Endothelial cell of umbilical vein (primary cell): Measurements from ENCODE around the gene CPNE7. TPM values are rescaled to one million over a fixed set of nuclear protein-coding genes. Genes with fewer than 3 reads are reported as not detected.
A peak's percentile ranks its signal among the peaks of the same experiment; 100 is the strongest.

Source experiments
- BruUV-seq: library from RNA; stranded (reverse); fragments of 400-500 nt; replicated peaks from 2 replicates; lab custom pipeline; 2021; lab: Mats Ljungman, UMichigan
- CTCF ChIA-PET: fragments of 300-600, 350-600 bp; sonication (Branson Sonifier 250); formaldehyde crosslinking; loops from one replicate; lab custom pipeline; 2021; ENCODE audit warnings: antibody characterized with exemption, inconsistent platforms; lab: Charles Lee
- POLR2A ChIA-PET: fragments of 300-600, 350-600 bp; sonication (Branson Sonifier 250); formaldehyde crosslinking; loops from one replicate; lab custom pipeline; 2021; ENCODE audit warnings: antibody characterized with exemption, inconsistent platforms; lab: Charles Lee
- DNase-seq: peaks from one replicate; pipeline ENCODE4 v3.0.0-alpha.2; 2011; ENCODE audit warnings: low read depth, low spot score
- FAIRE-seq: peaks from 2 replicates; lab custom pipeline; 2011; peaks lifted over from hg19 to GRCh38; lab: Jason Lieb, UNC
- H2AFZ ChIP-seq: 2 replicates; pipeline ENCODE4 v1.6.0; 2012; ENCODE audit warnings: low read depth, low read length, control low read depth, inconsistent platforms
- H3K27ac ChIP-seq: 2 replicates; pipeline ENCODE4 v1.5.1; 2011; ENCODE audit warnings: low read depth, mild to moderate bottlenecking, control low read depth, low read length, moderate library complexity; ENCODE audit not compliant: insufficient read depth
- H3K27me3 ChIP-seq, 2 experiments: 2 replicates each; pipeline versions ENCODE4 v1.6.0 to v1.6.1; 2011; ENCODE audit warnings: low read length in 2 of 2, mixed read lengths in 1 of 2; ENCODE audit not compliant: control insufficient read depth in 2 of 2, insufficient read depth in 2 of 2
- H3K36me3 ChIP-seq, 2 experiments: 2 replicates in 1 of 2; 3 replicates in 1 of 2; pipeline ENCODE4 v1.5.1; 2011; ENCODE audit warnings: low read length in 2 of 2, mild to moderate bottlenecking in 1 of 2, moderate library complexity in 1 of 2; ENCODE audit not compliant: control insufficient read depth in 2 of 2, insufficient read depth in 2 of 2; ENCODE audit errors: extremely low read depth in 1 of 2
- H3K4me1 ChIP-seq: 3 replicates; pipeline ENCODE4 v1.5.1; 2011; ENCODE audit warnings: mild to moderate bottlenecking, low read length; ENCODE audit not compliant: control insufficient read depth, insufficient read depth; ENCODE audit errors: extremely low read depth
- H3K4me2 ChIP-seq: 2 replicates; pipeline ENCODE4 v1.6.1; 2011; ENCODE audit warnings: low read length, control low read depth, mixed read lengths; ENCODE audit not compliant: insufficient read depth
- H3K4me3 ChIP-seq, 3 experiments: fragments of 200-600 bp in 1 of 3; sonication (generic), shearing (Covaris generic) in 1 of 3; replicated peaks in 1 of 3; 2 replicates each; pipeline ENCODE4 v1.5.1; 2011 to 2016; ENCODE audit warnings: control low read depth in 3 of 3, low read length in 3 of 3, mild to moderate bottlenecking in 2 of 3, inconsistent platforms in 1 of 3, low read depth in 1 of 3, moderate library complexity in 1 of 3; ENCODE audit not compliant: insufficient read depth in 1 of 3
- H3K79me2 ChIP-seq: 2 replicates; pipeline ENCODE4 v1.6.0; 2012; ENCODE audit warnings: low read length, inconsistent platforms; ENCODE audit not compliant: control insufficient read depth, insufficient read depth
- H3K9ac ChIP-seq: replicated peaks from 2 replicates; pipeline ENCODE3; 2011; ENCODE audit warnings: low read length, control low read depth; ENCODE audit not compliant: insufficient read depth; ENCODE audit errors: extremely low read depth
- H3K9me1 ChIP-seq: replicated peaks from 3 replicates; pipeline ENCODE4 v1.6.0; 2011; ENCODE audit warnings: mild to moderate bottlenecking, low read length; ENCODE audit not compliant: control insufficient read depth, insufficient read depth; ENCODE audit errors: extremely low read depth
- H3K9me3 ChIP-seq: replicated peaks from 2 replicates; pipeline ENCODE4 v1.5.1; 2012; ENCODE audit warnings: low read length, inconsistent platforms; ENCODE audit not compliant: control insufficient read depth, insufficient read depth
- H4K20me1 ChIP-seq: replicated peaks from 2 replicates; pipeline ENCODE3; 2011; ENCODE audit warnings: mild to moderate bottlenecking, low read length; ENCODE audit not compliant: control insufficient read depth, insufficient read depth; ENCODE audit errors: extremely low read depth
- EZH2 ChIP-seq: IDR thresholded peaks from 2 replicates; pipeline ENCODE4 v1.6.1; 2012; ENCODE audit warnings: borderline replicate concordance, low read depth, mild to moderate bottlenecking, moderate library complexity, low read length, inconsistent platforms; ENCODE audit not compliant: severe bottlenecking
- FOS ChIP-seq: IDR thresholded peaks from 2 replicates; pipeline ENCODE4 v1.6.1; 2011; ENCODE audit warnings: mild to moderate bottlenecking, low read length, moderate library complexity, borderline replicate concordance; ENCODE audit not compliant: insufficient read depth
- GATA2 ChIP-seq: IDR thresholded peaks from 2 replicates; pipeline ENCODE4 v1.7.0; 2011; ENCODE audit warnings: low read depth, mild to moderate bottlenecking, moderate library complexity, mixed read lengths, low read length; ENCODE audit not compliant: insufficient read length, insufficient read depth
- JUN ChIP-seq: IDR thresholded peaks from 2 replicates; pipeline ENCODE4 v1.6.1; 2011; ENCODE audit warnings: borderline replicate concordance, low read depth; ENCODE audit not compliant: insufficient read length, insufficient read depth
- MYC ChIP-seq: IDR thresholded peaks from one replicate; pipeline ENCODE4 v1.6.1; 2011; ENCODE audit warnings: mild to moderate bottlenecking, low read depth, low read length
- POLR2A ChIP-seq: IDR thresholded peaks from 2 replicates; pipeline ENCODE4 v1.6.1; 2012; ENCODE audit warnings: low read depth, mild to moderate bottlenecking, control low read depth, low read length
- POLR2AphosphoS5 ChIP-seq: IDR thresholded peaks from 2 replicates; pipeline ENCODE4 v1.6.1; 2012; ENCODE audit warnings: low read depth, mild to moderate bottlenecking, control low read depth, low read length, moderate library complexity; ENCODE audit not compliant: insufficient read depth
- dilution Hi-C: fragments of 300-500 bp; cut with MboI; formaldehyde crosslinking; loops from one replicate; pipeline ENCODE4 v1.15.0; 2019; ENCODE audit warnings: low sequenced_read_pairs; ENCODE audit not compliant: extremely low pct_ligation_motif_present
- intact Hi-C: fragments of 100-400 bp; cut with micrococcal nuclease; formaldehyde crosslinking; loops from one replicate; pipeline ENCODE4 v1.10.0; 2022
- polyA plus RNA-seq, 4 experiments: library from polyadenylated mRNA; depleted of rRNA in 3 of 4; stranded (reverse) in 3 of 4; unstranded in 1 of 4; fragments of >200 nt; gene quantifications; 2 replicates each; pipeline versions ENCODE4 v1.2.1 to v1.2.3, GENCODE V29; 2011 to 2012; ENCODE audit warnings: missing spikeins in 1 of 4
- total RNA-seq: library from RNA; stranded (reverse); gene quantifications from 2 replicates; pipeline ENCODE4 v1.2.3, GENCODE V29; 2021
- TF ChIP-seq, protein P1 (sequence below): IDR thresholded peaks from 2 replicates; pipeline ENCODE4 v1.6.1; 2011; ENCODE audit not compliant: insufficient read depth, insufficient read length
- TF ChIP-seq, protein P2 (sequence below), 2 donors: IDR thresholded peaks; 1 replicate in 1 of 2; 2 replicates in 1 of 2; pipeline ENCODE4 v1.5.1; 2011; ENCODE audit warnings: low read length in 2 of 2, mild to moderate bottlenecking in 2 of 2, moderate library complexity in 2 of 2, control low read depth in 1 of 2, inconsistent platforms in 1 of 2, low read depth in 1 of 2; ENCODE audit not compliant: insufficient read depth in 1 of 2; ENCODE audit errors: extremely low read depth in 1 of 2

Gene CPNE7
- total and polyA plus RNA-seq, 2 donors (not counting 3 experiments of a cell fraction or from before 2014, with no cell fraction given) = 2.0 to 5.9 TPM

DNA sequence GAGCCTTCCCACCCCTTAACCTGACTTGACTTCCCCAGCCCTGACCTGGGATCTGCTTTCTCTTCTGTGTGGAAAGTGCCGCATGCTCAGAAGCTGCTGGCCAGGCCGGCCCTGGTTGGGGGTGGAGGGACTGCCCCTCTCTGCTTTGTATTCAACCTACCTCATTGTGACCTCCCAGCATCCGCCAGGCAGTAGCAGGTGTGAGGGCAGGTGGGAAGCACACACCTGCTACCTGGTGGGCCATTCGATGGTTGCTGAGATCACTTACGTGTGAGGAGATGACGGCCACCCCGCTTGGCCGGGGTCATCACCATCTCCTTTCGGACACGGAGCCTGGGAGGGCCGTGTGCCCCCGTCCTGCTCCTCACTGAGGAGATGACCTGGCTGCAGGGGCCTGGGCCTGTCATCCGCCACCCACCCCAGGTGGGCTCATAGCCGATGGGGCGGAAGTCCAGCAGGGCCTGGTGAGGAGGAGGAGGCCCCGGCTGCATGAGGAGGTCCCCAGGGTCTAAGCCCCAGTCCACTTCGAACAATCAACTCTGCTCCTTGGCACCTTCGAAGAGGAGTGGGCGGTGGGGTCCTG, 7.1 kb downstream of the CPNE7 start:
- Histone ChIP-seq H3K4me1 (peaks cover 18% of the 10 kb centered on the region), H3K9me3 (no peaks in the 10 kb centered on the region), H3K9me1 (no peaks in the 10 kb centered on the region), H3K4me3 (no peak overlapping the region), H3K4me2 (no peak overlapping the region), H4K20me1 (no peaks in the 10 kb centered on the region), H3K27ac (peak overlapping the region; percentile 52), H3K36me3 (no peaks in the 10 kb centered on the region), H3K27me3 (no peaks in the 10 kb centered on the region), H3K79me2 (no peaks in the 10 kb centered on the region), H3K9ac (peak overlapping the region; percentile 32), H2AFZ (no peak overlapping the region)
- ChIA-PET CTCF (interaction anchor here (0.8 to 1.9 kb wide), 3 partner anchors 17 to 32 kb away, joined by 3 to 10 read pairs (median 3); no protein-coding TSS in a partner anchor), POLR2A (no interaction called here)
- dilution Hi-C loops (no loop called here), intact Hi-C loops (loop anchor here (5.0 kb wide), 1 partner anchor 40 kb away; no protein-coding TSS in a partner anchor)
- BruUV-seq = no TSS peak
- FAIRE-seq (no peak), DNase-seq (no peak)
- TF ChIP-seq FOS (no peak), POLR2A (no peak), GATA2 (no peak), JUN (no peak), MYC (no peak), EZH2 (no peak), POLR2AphosphoS5 (no peak)
- TF ChIP-seq, protein P1, sequence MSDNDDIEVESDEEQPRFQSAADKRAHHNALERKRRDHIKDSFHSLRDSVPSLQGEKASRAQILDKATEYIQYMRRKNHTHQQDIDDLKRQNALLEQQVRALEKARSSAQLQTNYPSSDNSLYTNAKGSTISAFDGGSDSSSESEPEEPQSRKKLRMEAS = no peak
- TF ChIP-seq, protein P2, sequence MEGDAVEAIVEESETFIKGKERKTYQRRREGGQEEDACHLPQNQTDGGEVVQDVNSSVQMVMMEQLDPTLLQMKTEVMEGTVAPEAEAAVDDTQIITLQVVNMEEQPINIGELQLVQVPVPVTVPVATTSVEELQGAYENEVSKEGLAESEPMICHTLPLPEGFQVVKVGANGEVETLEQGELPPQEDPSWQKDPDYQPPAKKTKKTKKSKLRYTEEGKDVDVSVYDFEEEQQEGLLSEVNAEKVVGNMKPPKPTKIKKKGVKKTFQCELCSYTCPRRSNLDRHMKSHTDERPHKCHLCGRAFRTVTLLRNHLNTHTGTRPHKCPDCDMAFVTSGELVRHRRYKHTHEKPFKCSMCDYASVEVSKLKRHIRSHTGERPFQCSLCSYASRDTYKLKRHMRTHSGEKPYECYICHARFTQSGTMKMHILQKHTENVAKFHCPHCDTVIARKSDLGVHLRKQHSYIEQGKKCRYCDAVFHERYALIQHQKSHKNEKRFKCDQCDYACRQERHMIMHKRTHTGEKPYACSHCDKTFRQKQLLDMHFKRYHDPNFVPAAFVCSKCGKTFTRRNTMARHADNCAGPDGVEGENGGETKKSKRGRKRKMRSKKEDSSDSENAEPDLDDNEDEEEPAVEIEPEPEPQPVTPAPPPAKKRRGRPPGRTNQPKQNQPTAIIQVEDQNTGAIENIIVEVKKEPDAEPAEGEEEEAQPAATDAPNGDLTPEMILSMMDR (IDR thresholded peaks at IDR 0.05; ENCODE audit: extremely low read depth in 1 of 2, insufficient read depth in 1 of 2, low read depth in 1 of 2, low read length in 2 of 2) = no peak
